ENCODE measurements around the gene KCNF1.

The KCNF1 gene

GRCh38 chr2:10880586-10881321 is 31.0 kb upstream of the KCNF1 start:
- no peak for DNase-seq

GRCh38 chr2:10882568-10882967 is 29.2 kb upstream of the KCNF1 start:
- DNase-seq: no peak

GRCh38 chr2:10883066-10883465 is 28.7 kb upstream of the KCNF1 start:
- DNase-seq: no peak

GRCh38 chr2:10883801-10884478 is 27.8 kb upstream of the KCNF1 start:
- DNase-seq: no peak

GRCh38 chr2:10884574-10884975 is 27.2 kb upstream of the KCNF1 start:
- no peak for DNase-seq

GRCh38 chr2:10885094-10885860 is 26.5 kb upstream of the KCNF1 start:
- no peak for DNase-seq

GRCh38 chr2:10887476-10887875 is 24.3 kb upstream of the KCNF1 start:
- DNase-seq: no peak

GRCh38 chr2:10889651-10890215 is 22.0 kb upstream of the KCNF1 start:
- DNase-seq: no peak

- DNase-seq: no peak
Observed at GRCh38 chr2:10890706-10891270, 20.9 kb upstream of the KCNF1 start.

- no peak for DNase-seq
Observed at GRCh38 chr2:10891390-10891789, 20.3 kb upstream of the KCNF1 start.

- no peak for DNase-seq
Observed at GRCh38 chr2:10891848-10892247, 19.9 kb upstream of the KCNF1 start.

GRCh38 chr2:10892316-10892715 is 19.4 kb upstream of the KCNF1 start:
- no peak for DNase-seq

GRCh38 chr2:10892796-10893350 is 18.9 kb upstream of the KCNF1 start:
- no peak for DNase-seq

- DNase-seq: no peak
Observed at GRCh38 chr2:10894264-10894935, 17.3 kb upstream of the KCNF1 start.

GRCh38 chr2:10895231-10895630 is 16.5 kb upstream of the KCNF1 start:
- no peak for DNase-seq

- no peak for DNase-seq
Observed at GRCh38 chr2:10897956-10898355, 13.8 kb upstream of the KCNF1 start.

GRCh38 chr2:10900216-10901109 is 11.3 kb upstream of the KCNF1 start:
- DNase-seq: no peak

GRCh38 chr2:10901160-10901939 is 10.4 kb upstream of the KCNF1 start:
- no peak for DNase-seq

GRCh38 chr2:10903861-10904210 is 7.9 kb upstream of the KCNF1 start:
- DNase-seq: no peak

GRCh38 chr2:10904455-10904854 is 7.3 kb upstream of the KCNF1 start:
- no peak for DNase-seq

Measured in activated T-cell treated with anti-CD3 and anti-CD28 coated beads, Interleukin-2, amount 50 U/mL, for 1 hour (primary cell).